Parathyroid adenoma (tissue), 2 donors: ENCODE measurements around the gene SPTBN1.

Experiments
- H2AFZ ChIP-seq: fragments of 300-600 bp; sonication (generic); one replicate; pipeline ENCODE4 v1.7.0; 2017; ENCODE audit warnings: antibody characterized with exemption, mild to moderate bottlenecking
- H3K27ac ChIP-seq: fragments of 300-600 bp; sonication (generic); one replicate; pipeline ENCODE4 v1.7.0; 2017
- H3K27me3 ChIP-seq: fragments of 300-600 bp; sonication (generic); one replicate; pipeline ENCODE4 v1.7.0; 2017; ENCODE audit warnings: low read length; ENCODE audit not compliant: control insufficient read depth, insufficient read depth
- H3K36me3 ChIP-seq: fragments of 300-600 bp; sonication (generic); one replicate; pipeline ENCODE4 v1.7.0; 2017; ENCODE audit warnings: low read length; ENCODE audit not compliant: control insufficient read depth, insufficient read depth
- H3K4me1 ChIP-seq: fragments of 300-600 bp; sonication (generic); one replicate; pipeline ENCODE4 v1.7.0; 2017; ENCODE audit warnings: control low read depth
- H3K4me2 ChIP-seq: fragments of 300-600 bp; sonication (generic); one replicate; pipeline ENCODE4 v1.7.0; 2017; ENCODE audit warnings: low read length
- H3K4me3 ChIP-seq: fragments of 300-600 bp; sonication (generic); one replicate; pipeline ENCODE4 v1.7.0; 2017; ENCODE audit warnings: low read depth, low read length
- H3K79me2 ChIP-seq: fragments of 300-600 bp; sonication (generic); one replicate; pipeline ENCODE4 v1.7.0; 2017; ENCODE audit warnings: control low read depth
- H3K9ac ChIP-seq: fragments of 300-600 bp; sonication (generic); one replicate; pipeline ENCODE4 v1.7.0; 2017; ENCODE audit warnings: mild to moderate bottlenecking
- H3K9me3 ChIP-seq: fragments of 300-600 bp; sonication (generic); one replicate; pipeline ENCODE4 v1.7.0; 2017; ENCODE audit warnings: low read length; ENCODE audit not compliant: control insufficient read depth
- TF ChIP-seq, protein P1 (sequence below): fragments of 300-600 bp; sonication (generic); IDR thresholded peaks from one replicate; pipeline ENCODE4 v1.7.0; 2017; ENCODE audit warnings: antibody characterized with exemption, mild to moderate bottlenecking
- donor health status: primary hyperparathyroidism.

SPTBN1 gene

DNA sequence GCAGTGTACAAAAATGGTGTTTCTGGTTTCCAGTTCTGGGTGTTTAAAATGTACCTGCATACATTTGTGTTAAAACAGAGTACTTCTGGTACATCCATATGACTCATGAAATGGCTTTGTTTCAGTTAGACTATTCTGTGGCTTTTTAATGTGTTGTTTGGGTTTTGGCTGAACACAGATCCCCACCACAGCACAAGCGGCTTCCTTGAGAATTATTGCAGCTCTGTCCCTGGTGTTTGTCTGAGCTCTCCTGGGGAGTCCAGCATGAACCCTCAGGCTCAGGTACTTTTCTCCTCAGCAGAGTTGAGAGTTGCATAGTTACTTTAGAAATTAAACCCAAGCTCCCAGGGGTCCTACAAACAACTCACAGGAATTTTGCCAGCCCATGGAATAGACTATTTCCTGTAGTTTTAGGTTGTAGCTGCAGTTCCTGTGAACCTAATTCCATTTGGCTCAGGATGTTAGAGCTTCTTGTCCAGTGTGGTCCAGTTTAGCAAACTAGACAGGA lies 202.5 kb downstream of the SPTBN1 start:
- TF ChIP-seq, protein P1, sequence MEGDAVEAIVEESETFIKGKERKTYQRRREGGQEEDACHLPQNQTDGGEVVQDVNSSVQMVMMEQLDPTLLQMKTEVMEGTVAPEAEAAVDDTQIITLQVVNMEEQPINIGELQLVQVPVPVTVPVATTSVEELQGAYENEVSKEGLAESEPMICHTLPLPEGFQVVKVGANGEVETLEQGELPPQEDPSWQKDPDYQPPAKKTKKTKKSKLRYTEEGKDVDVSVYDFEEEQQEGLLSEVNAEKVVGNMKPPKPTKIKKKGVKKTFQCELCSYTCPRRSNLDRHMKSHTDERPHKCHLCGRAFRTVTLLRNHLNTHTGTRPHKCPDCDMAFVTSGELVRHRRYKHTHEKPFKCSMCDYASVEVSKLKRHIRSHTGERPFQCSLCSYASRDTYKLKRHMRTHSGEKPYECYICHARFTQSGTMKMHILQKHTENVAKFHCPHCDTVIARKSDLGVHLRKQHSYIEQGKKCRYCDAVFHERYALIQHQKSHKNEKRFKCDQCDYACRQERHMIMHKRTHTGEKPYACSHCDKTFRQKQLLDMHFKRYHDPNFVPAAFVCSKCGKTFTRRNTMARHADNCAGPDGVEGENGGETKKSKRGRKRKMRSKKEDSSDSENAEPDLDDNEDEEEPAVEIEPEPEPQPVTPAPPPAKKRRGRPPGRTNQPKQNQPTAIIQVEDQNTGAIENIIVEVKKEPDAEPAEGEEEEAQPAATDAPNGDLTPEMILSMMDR, result no peak
- no peak overlapping the region for H3K4me2 ChIP-seq

GRCh38 chr2:54659527-54659926 lies 203.4 kb downstream of the SPTBN1 start:
- H3K79me2 ChIP-seq, result peaks cover 2% of the 10 kb centered on the region
- H3K9me3 ChIP-seq, result no peaks in the 10 kb centered on the region
- H2AFZ ChIP-seq, result no peak overlapping the region
- H3K27me3 ChIP-seq, result no peaks in the 10 kb centered on the region
- no peak overlapping the region for H3K4me3 ChIP-seq
- no peak overlapping the region for H3K27ac ChIP-seq
- H3K9ac ChIP-seq, result no peak overlapping the region
- no peak overlapping the region for H3K4me2 ChIP-seq
- no peaks in the 10 kb centered on the region for H3K36me3 ChIP-seq
- TF ChIP-seq, protein P1, result no peak
- no peaks in the 10 kb centered on the region for H3K4me1 ChIP-seq

More for the DNA sequence above, 202.5 kb downstream of the SPTBN1 start:
- H3K4me1 ChIP-seq, result no peaks in the 10 kb centered on the region
- H2AFZ ChIP-seq, result no peak overlapping the region
- peaks cover 2% of the 10 kb centered on the region for H3K79me2 ChIP-seq
- H3K4me3 ChIP-seq, result no peak overlapping the region
- H3K9ac ChIP-seq, result no peak overlapping the region
- no peaks in the 10 kb centered on the region for H3K9me3 ChIP-seq
- no peaks in the 10 kb centered on the region for H3K27me3 ChIP-seq
- no peak overlapping the region for H3K27ac ChIP-seq
- H3K36me3 ChIP-seq, result no peaks in the 10 kb centered on the region

- H3K4me1 ChIP-seq, result no peaks in the 10 kb centered on the region
- TF ChIP-seq, protein P1, result no peak
- no peaks in the 10 kb centered on the region for H3K27me3 ChIP-seq
- H2AFZ ChIP-seq, result no peak overlapping the region
- no peaks in the 10 kb centered on the region for H3K79me2 ChIP-seq
- no peak overlapping the region for H3K4me3 ChIP-seq
- H3K36me3 ChIP-seq, result no peaks in the 10 kb centered on the region
- no peak overlapping the region for H3K4me2 ChIP-seq
- H3K9ac ChIP-seq, result no peak overlapping the region
- H3K9me3 ChIP-seq, result no peaks in the 10 kb centered on the region
- H3K27ac ChIP-seq, result no peak overlapping the region
Measured at GRCh38 chr2:54660752-54661151, 204.6 kb downstream of the SPTBN1 start.

GRCh38 chr2:54663424-54664030 lies 207.4 kb downstream of the SPTBN1 start:
- no peak overlapping the region for H2AFZ ChIP-seq
- no peaks in the 10 kb centered on the region for H3K79me2 ChIP-seq
- no peak overlapping the region for H3K9ac ChIP-seq
- no peak overlapping the region for H3K4me2 ChIP-seq
- H3K4me1 ChIP-seq, result no peaks in the 10 kb centered on the region
- H3K9me3 ChIP-seq, result no peaks in the 10 kb centered on the region
- no peak overlapping the region for H3K4me3 ChIP-seq
- TF ChIP-seq, protein P1, result no peak
- H3K27ac ChIP-seq, result no peak overlapping the region
- H3K27me3 ChIP-seq, result no peaks in the 10 kb centered on the region
- H3K36me3 ChIP-seq, result no peaks in the 10 kb centered on the region

- H3K9ac ChIP-seq, result no peak overlapping the region
- no peaks in the 10 kb centered on the region for H3K79me2 ChIP-seq
- H3K4me3 ChIP-seq, result no peak overlapping the region
- TF ChIP-seq, protein P1, result no peak
- H3K27ac ChIP-seq, result no peak overlapping the region
- no peaks in the 10 kb centered on the region for H3K36me3 ChIP-seq
- H3K4me2 ChIP-seq, result no peak overlapping the region
- peaks cover 1% of the 10 kb centered on the region for H3K4me1 ChIP-seq
- H3K9me3 ChIP-seq, result no peaks in the 10 kb centered on the region
- no peak overlapping the region for H2AFZ ChIP-seq
- no peaks in the 10 kb centered on the region for H3K27me3 ChIP-seq
Measured at GRCh38 chr2:54664238-54664786, 208.2 kb downstream of the SPTBN1 start.
